H1 (cell line): ENCODE data around the gene ULK3. TPM values are rescaled to one million over a fixed set of nuclear protein-coding genes. Genes with fewer than 3 reads are reported as not detected.

Experiments used
- ASH2L ChIP-seq: fragments of 200-600, 300-600 bp; sonication (generic); IDR thresholded peaks from one replicate; pipeline ENCODE4 v1.7.1; 2017; ENCODE audit warnings: low read length
- BCL11A ChIP-seq, 2 experiments: IDR thresholded peaks; one replicate each; pipeline ENCODE4 v1.6.1; 2011; ENCODE audit warnings: low read depth in 2 of 2, low read length in 2 of 2, mild to moderate bottlenecking in 2 of 2
- RFX5 ChIP-seq: IDR thresholded peaks from 2 replicates; pipeline ENCODE4 v1.6.1; 2011; ENCODE audit warnings: low read depth, low read length, improper control_type of control experiment, borderline replicate concordance
- SP2 ChIP-seq: IDR thresholded peaks from 2 replicates; pipeline ENCODE4 v1.6.1; 2012; ENCODE audit warnings: mild to moderate bottlenecking, low read length, inconsistent platforms
- polyA plus RNA-seq, 7 experiments: library from polyadenylated mRNA; depleted of rRNA in 3 of 7; stranded (reverse) in 5 of 7; unstranded in 2 of 7; fragments of >200 nt in 5 of 7; fragments of 200-250 nt in 2 of 7; gene quantifications; 1 replicate in 5 of 7; 2 replicates in 1 of 7; 4 replicates in 1 of 7; pipeline versions ENCODE4 v1.2.1 to v1.2.3, GENCODE V29; 2011 to 2013; ENCODE audit warnings: missing spikeins in 2 of 7, mixed read lengths in 2 of 7
- total RNA-seq: library from RNA; stranded (reverse); fragmentation: NEBNext Ultra II Directional; extraction: Animal tissue kit (Norgen Biotek cat#: 25700); gene quantifications from 2 replicates; pipeline ENCODE4 v1.2.1, GENCODE V29; 2021

Gene ULK3
- total and polyA plus RNA-seq, 2 of the 8 experiments (the other 6 are each of a cell fraction or from before 2014, with no cell fraction given): 27.1 to 34.4 TPM

DNA sequence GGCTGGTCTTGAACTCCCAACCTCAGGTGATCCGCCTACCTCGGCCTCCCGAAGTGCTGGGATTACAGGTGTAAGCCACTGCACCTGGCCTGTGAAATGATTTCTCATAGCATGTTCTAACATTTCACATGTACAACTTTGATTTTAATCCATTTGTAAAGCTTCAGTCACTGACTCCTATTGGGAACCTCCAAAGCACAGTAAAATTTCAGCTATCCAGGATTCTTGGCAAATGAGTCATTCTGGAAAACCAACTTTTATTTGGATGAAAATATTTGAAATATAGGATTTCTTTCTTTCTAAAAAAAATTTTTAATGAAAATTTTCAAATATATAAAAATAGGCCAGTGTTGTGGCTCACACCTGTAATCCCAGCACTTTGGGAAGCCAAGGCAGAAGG is 33.0 kb downstream of the ULK3 start (continued):
- TF ChIP-seq BCL11A (IDR thresholded peaks at IDR 0.05; ENCODE audit: low read depth in 2 of 2, low read length in 2 of 2) (no peak), SP2 (no peak), ASH2L (no peak), RFX5 (no peak)
- TF ChIP-seq, all 59 proteins: peak for 0
